Cardiac fibroblast (primary cell): ENCODE measurements around the gene BARX1.

ENCODE experiments used
- DNase-seq, 2 donors: peaks; one replicate each; pipeline versions ENCODE4 v3.0.0 to v3.0.0-alpha.2; 2010; ENCODE audit warnings: low read depth in 2 of 2
- H3K4me3 ChIP-seq, 2 donors: replicated peaks in 1 of 2; 1 replicate in 1 of 2; 2 replicates in 1 of 2; pipeline ENCODE4 v1.5.1; 2011; ENCODE audit warnings: low read depth in 2 of 2, low read length in 2 of 2, mild to moderate bottlenecking in 2 of 2, moderate library complexity in 1 of 2
- TF ChIP-seq, protein P1 (sequence below): IDR thresholded peaks from one replicate; pipeline ENCODE4 v1.5.1; 2011; ENCODE audit warnings: low read depth, mild to moderate bottlenecking, low read length, inconsistent platforms

Gene BARX1

DNA sequence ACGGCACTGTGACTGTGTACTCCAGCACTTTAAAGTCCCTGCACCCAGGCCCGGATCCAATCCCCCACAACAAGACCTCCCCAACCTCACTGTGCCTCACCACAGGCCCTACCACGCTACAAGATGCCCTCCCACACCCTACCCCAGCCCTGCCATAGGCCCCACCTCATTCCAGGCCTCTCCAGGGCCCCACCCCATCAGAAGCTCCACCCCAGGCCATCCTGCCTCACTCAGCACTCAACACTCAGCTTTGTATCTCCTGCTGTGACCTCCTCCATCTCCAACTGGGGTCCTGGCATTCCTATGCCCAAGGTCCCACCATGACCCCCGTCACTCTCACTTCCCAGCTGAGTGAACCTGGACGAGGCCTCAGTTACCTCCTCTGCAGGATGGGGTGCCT, 38.8 kb downstream of the BARX1 start:
- H3K4me3 ChIP-seq, result no peak overlapping the region

DNA sequence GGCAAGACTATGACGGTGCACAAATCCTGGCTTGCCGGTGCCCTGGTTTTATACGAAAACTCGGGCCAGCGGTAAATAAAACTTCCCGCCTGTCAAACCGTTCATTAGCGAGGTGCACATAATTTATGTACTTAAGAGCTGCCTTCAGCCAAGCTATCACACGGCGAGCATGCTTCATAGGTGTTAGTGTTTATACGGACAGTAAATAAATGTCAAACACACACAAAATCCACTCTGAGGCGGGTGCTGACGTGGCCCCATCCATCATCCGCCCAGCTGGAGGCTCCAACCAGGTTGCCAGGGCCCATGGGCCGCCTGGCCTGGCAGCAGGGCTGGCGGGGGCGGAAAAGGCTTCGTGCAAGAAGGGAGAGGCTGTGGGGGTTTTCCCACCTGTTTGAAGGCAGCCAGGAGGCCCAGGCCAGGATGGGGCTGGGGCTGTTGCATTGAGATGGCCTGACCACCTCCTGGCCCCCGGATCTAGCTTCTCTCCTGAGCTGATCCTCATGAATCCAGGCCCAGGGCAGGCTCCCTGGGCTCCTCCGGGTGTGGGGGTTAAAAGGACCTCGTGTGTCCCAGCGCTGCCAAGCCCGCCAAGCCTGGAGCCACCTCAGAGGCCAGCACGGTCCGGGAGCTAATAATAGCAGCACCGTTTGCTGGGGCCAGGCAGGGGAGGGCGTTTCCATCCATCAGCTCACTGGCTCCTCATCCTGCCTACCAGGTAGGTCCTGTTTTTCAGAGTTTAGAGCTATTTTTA, 43.2 kb downstream of the BARX1 start:
- no peak for DNase-seq
- TF ChIP-seq, protein P1, sequence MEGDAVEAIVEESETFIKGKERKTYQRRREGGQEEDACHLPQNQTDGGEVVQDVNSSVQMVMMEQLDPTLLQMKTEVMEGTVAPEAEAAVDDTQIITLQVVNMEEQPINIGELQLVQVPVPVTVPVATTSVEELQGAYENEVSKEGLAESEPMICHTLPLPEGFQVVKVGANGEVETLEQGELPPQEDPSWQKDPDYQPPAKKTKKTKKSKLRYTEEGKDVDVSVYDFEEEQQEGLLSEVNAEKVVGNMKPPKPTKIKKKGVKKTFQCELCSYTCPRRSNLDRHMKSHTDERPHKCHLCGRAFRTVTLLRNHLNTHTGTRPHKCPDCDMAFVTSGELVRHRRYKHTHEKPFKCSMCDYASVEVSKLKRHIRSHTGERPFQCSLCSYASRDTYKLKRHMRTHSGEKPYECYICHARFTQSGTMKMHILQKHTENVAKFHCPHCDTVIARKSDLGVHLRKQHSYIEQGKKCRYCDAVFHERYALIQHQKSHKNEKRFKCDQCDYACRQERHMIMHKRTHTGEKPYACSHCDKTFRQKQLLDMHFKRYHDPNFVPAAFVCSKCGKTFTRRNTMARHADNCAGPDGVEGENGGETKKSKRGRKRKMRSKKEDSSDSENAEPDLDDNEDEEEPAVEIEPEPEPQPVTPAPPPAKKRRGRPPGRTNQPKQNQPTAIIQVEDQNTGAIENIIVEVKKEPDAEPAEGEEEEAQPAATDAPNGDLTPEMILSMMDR, result no peak

More for the DNA sequence above, 38.8 kb downstream of the BARX1 start:
- TF ChIP-seq, protein P1, result no peak
- no peak for DNase-seq

DNA sequence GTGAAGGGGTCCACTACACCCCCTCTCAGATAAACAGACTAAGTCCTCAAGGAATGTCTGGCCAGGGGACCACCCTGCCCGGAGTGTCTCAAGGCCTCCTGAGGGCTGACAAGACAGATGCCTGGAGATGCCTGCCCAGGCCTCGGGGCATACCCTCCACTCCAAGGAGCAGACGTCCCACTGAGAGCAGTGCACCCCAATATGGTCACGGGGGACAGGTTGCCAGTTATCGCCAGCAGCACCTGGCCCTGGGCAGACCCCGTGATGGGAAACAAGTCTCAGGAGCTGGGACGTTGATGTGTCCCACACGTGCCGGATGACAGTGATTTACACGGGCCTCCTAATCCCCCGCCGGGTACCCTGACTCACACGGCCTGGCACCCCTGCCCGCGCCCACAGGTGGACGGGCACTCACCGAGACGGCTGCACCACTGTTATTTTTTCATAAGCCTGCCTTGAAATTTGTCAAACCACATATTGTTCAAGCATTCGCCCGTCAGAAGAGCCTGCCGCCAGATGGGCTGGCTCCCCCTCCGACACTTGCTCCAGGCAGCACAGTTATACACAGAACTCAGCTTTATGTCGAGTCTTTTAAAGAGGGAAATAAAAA, 43.9 kb downstream of the BARX1 start:
- DNase-seq, result no peak
- TF ChIP-seq, protein P1, result no peak
- H3K4me3 ChIP-seq, result no peak overlapping the region

More for the DNA sequence above, 43.2 kb downstream of the BARX1 start:
- H3K4me3 ChIP-seq, result no peak overlapping the region

DNA sequence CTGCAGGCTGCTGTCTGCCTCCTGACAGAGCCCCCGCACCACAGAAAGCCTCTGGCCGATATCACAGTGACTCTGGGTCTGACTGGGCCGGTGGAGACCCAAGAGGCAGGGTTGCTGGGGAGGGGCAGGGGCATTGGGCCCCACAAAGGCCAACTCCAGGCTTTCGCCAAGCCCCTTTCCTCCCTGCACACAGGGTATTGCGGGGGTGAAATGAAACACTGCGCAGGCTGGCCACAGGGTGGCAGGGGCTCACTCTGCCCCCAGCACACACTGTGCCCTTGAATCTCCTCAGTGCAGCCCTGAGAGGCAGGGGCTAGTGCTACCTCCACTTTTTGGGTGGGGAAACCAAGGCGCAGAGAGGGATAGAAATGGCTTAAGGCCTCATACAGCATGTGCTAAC, 44.6 kb downstream of the BARX1 start:
- TF ChIP-seq, protein P1, result no peak
- no peak overlapping the region for H3K4me3 ChIP-seq
- DNase-seq, result no peak

DNA sequence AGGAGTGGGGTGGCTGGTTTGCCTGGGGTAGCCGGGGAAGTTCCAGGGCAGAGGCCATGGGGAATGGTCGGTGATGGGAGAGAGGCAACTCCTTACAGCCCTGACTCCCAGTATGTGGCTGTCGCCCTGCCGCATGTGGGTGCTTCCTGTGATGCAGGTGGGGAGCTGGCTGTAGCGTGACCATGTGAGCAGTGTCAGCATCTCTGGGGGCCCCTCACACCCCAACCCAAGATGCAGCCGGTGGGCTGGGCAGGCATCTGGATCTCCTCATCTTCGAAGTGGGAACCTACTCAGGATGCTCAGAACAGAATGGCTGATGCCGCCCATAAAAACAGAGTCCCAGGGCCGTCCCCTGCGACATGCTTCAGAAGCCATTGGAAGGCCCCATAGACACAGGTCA, 45.0 kb downstream of the BARX1 start:
- TF ChIP-seq, protein P1, result no peak
- no peak overlapping the region for H3K4me3 ChIP-seq
- no peak for DNase-seq

DNA sequence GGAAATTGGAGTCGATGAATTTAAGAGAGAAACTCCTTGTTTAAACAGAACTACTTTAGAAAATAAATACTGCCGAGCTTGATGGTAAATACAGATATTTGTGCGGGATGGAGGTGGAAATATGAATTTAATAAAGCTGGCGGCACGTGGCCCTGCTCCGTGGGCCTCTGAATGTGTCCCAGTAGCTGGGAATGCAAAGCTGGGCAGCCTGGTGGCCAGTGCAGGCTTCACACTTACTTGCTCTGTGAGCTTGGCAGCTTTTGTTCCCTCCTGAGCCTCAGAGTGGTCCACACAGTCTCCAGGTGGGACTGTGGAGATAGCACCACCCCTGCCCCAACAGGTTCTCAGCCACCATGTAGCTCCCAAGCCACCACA, 45.9 kb downstream of the BARX1 start:
- DNase-seq, result no peak
- no peak overlapping the region for H3K4me3 ChIP-seq
- TF ChIP-seq, protein P1, result no peak
